GM12891 (cell line): ENCODE data around the gene CCDC69.

Experiments used
- POLR2A ChIP-seq: IDR thresholded peaks from 2 replicates; pipeline ENCODE4 v1.6.1; 2011; ENCODE audit warnings: low read depth, low read length, control low read depth
- SPI1 ChIP-seq: IDR thresholded peaks from 2 replicates; pipeline ENCODE4 v1.6.1; 2011; ENCODE audit warnings: low read depth, low read length, control low read depth
- TAF1 ChIP-seq: IDR thresholded peaks from 2 replicates; pipeline ENCODE4 v1.6.1; 2011; ENCODE audit warnings: low read depth, low read length, control low read depth

DNA sequence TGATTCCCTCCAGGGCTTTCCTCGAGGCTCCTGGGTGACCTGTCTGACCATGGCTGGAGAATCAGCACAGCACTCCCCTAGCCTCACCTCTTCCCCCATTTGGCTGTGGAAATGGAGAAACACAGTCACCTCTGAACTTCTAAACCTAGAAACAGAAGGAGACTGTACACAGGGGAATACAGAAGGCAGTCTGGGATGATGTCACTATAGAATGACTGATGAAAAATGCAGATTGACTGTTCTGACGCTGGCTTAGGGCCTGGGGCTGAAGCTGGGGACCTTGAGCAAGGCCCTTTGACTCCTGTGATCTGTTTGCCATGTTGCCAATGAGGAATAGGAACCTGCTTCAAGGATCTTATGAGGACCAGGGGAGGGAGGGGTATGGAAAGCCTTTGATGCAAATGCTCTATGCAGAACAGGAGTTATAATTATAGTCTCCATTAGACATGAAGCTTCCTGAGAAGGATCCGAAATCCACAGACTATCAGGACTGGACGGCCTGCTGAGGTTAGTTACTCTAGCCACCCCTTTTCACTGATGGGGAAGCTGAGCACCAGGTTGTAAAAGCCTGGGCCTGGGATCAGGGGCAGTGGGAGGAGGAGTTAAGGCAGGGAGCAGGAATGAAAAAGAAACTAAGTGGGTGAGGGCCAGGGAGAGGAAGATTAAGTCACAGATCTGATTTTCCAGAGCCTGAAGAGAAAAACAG lies 41.9 kb downstream of the CCDC69 start:
- no peak for TF ChIP-seq POLR2A
- TF ChIP-seq TAF1: no peak
- TF ChIP-seq SPI1: no peak
